ENCODE data around the gene NHS.

Gene NHS

GRCh38 chrX:17635231-17635630, 260.2 kb downstream of the NHS start:
- H3K9me3 ChIP-seq (ENCODE audit: control insufficient read depth in 2 of 2, low read length in 2 of 2): no peaks in the 10 kb centered on the region
- H3K27me3 ChIP-seq (ENCODE audit: control insufficient read depth in 2 of 2, insufficient read depth in 2 of 2, low read length in 2 of 2): no peaks in the 10 kb centered on the region
- no peak overlapping the region for H3K9ac ChIP-seq (ENCODE audit: low read depth in 1 of 2, low read length in 2 of 2)
- no peaks in the 10 kb centered on the region for H3K36me3 ChIP-seq (ENCODE audit: control insufficient read depth in 2 of 2, insufficient read depth in 2 of 2, low read length in 2 of 2)
- no peak overlapping the region for H3K4me3 ChIP-seq (ENCODE audit: low read length in 2 of 2)
- no peak overlapping the region for H3K27ac ChIP-seq (ENCODE audit: low read depth in 2 of 2, low read length in 2 of 2)
- H3K4me1 ChIP-seq (ENCODE audit: control insufficient read depth in 2 of 2, insufficient read depth in 2 of 2, low read length in 2 of 2): no peaks in the 10 kb centered on the region

DNA sequence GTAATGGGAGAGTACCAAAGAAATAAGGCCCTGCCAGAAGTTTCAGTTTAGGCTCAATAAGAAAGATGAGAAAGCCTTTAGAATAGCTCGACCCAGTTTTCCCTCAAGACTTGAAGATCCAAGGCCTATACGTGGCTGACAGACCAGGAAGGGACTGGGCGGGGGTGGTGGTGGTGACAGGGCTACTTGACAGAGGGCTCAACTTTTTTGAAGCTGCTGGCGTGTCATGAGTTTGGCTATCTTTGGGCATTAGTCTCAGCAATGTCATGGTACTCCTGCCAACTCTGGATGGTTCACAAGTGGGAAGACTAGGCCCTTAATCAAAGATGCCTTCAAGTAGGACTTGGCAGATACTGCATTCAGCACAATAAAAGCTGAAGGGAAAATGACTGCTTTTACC, 262.2 kb downstream of the NHS start:
- Histone ChIP-seq H3K36me3 (ENCODE audit: control insufficient read depth in 2 of 2, insufficient read depth in 2 of 2, low read length in 2 of 2) (no peaks in the 10 kb centered on the region), H3K27ac (ENCODE audit: low read depth in 2 of 2, low read length in 2 of 2) (no peak overlapping the region), H3K4me1 (ENCODE audit: control insufficient read depth in 2 of 2, insufficient read depth in 2 of 2, low read length in 2 of 2) (no peaks in the 10 kb centered on the region), H3K9ac (ENCODE audit: low read depth in 1 of 2, low read length in 2 of 2) (no peak overlapping the region), H3K27me3 (ENCODE audit: control insufficient read depth in 2 of 2, insufficient read depth in 2 of 2, low read length in 2 of 2) (no peaks in the 10 kb centered on the region), H3K9me3 (ENCODE audit: control insufficient read depth in 2 of 2, low read length in 2 of 2) (no peaks in the 10 kb centered on the region), H3K4me3 (ENCODE audit: low read length in 2 of 2) (no peak overlapping the region)

DNA sequence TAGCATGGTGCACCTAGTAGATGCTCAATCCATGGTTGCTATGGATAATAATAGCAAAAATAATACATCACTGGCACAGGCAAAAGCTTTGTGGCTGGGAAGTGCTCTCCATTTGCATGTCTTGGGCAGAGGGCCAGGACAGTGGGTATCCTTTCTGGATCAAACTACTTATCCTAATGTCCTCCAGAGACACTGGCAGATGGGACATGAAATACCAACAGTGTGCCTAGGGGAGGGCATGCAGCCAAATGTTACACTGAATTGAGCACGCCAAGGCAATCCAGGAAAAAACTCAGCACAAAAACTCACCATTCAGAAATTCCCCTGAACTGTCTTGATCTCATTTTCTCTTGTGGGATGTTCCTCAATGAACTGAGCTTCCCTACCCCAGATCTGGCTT, 263.7 kb downstream of the NHS start:
- Histone ChIP-seq H3K36me3 (ENCODE audit: control insufficient read depth in 2 of 2, insufficient read depth in 2 of 2, low read length in 2 of 2) (no peaks in the 10 kb centered on the region), H3K4me1 (ENCODE audit: control insufficient read depth in 2 of 2, insufficient read depth in 2 of 2, low read length in 2 of 2) (no peaks in the 10 kb centered on the region), H3K9me3 (ENCODE audit: control insufficient read depth in 2 of 2, low read length in 2 of 2) (no peaks in the 10 kb centered on the region), H3K27ac (ENCODE audit: low read depth in 2 of 2, low read length in 2 of 2) (no peak overlapping the region), H3K4me3 (ENCODE audit: low read length in 2 of 2) (no peak overlapping the region), H3K9ac (ENCODE audit: low read depth in 1 of 2, low read length in 2 of 2) (no peak overlapping the region), H3K27me3 (ENCODE audit: control insufficient read depth in 2 of 2, insufficient read depth in 2 of 2, low read length in 2 of 2) (no peaks in the 10 kb centered on the region)

DNA sequence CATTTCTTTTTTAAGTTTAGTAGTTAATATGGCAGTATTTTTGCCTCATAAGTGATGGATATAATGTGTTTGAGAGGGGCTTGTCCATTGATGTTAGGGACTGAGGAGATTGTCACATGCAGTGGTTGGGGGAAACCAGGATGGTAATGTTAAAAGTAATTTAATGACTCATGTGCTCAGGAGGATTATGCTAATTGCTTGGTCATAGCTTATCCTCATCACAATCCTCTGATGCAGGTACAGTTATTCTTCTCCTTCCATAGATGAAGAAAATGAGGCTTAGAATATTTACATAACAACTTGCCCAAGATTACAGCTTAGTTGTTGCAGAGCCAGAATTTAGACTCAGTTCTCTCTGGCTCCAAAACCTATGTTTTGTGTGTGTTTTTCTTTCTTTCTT, 267.9 kb downstream of the NHS start:
- Histone ChIP-seq H3K36me3 (ENCODE audit: control insufficient read depth in 2 of 2, insufficient read depth in 2 of 2, low read length in 2 of 2) (no peaks in the 10 kb centered on the region), H3K27me3 (ENCODE audit: control insufficient read depth in 2 of 2, insufficient read depth in 2 of 2, low read length in 2 of 2) (no peaks in the 10 kb centered on the region), H3K9me3 (ENCODE audit: control insufficient read depth in 2 of 2, low read length in 2 of 2) (no peaks in the 10 kb centered on the region), H3K9ac (ENCODE audit: low read depth in 1 of 2, low read length in 2 of 2) (no peak overlapping the region), H3K4me1 (ENCODE audit: control insufficient read depth in 2 of 2, insufficient read depth in 2 of 2, low read length in 2 of 2) (no peaks in the 10 kb centered on the region), H3K27ac (ENCODE audit: low read depth in 2 of 2, low read length in 2 of 2) (no peak overlapping the region), H3K4me3 (ENCODE audit: low read length in 2 of 2) (no peak overlapping the region)

- no peaks in the 10 kb centered on the region for H3K9me3 ChIP-seq (ENCODE audit: control insufficient read depth in 2 of 2, low read length in 2 of 2)
- H3K36me3 ChIP-seq (ENCODE audit: control insufficient read depth in 2 of 2, insufficient read depth in 2 of 2, low read length in 2 of 2): no peaks in the 10 kb centered on the region
- H3K4me3 ChIP-seq (ENCODE audit: low read length in 2 of 2): no peak overlapping the region
- H3K27ac ChIP-seq (ENCODE audit: low read depth in 2 of 2, low read length in 2 of 2): no peak overlapping the region
- no peak overlapping the region for H3K9ac ChIP-seq (ENCODE audit: low read depth in 1 of 2, low read length in 2 of 2)
- H3K27me3 ChIP-seq (ENCODE audit: control insufficient read depth in 2 of 2, insufficient read depth in 2 of 2, low read length in 2 of 2): no peaks in the 10 kb centered on the region
- no peaks in the 10 kb centered on the region for H3K4me1 ChIP-seq (ENCODE audit: control insufficient read depth in 2 of 2, insufficient read depth in 2 of 2, low read length in 2 of 2)
Observed at GRCh38 chrX:17643528-17643927, 268.5 kb downstream of the NHS start.

GRCh38 chrX:17644001-17644400, 269.0 kb downstream of the NHS start:
- Histone ChIP-seq H3K4me1 (ENCODE audit: control insufficient read depth in 2 of 2, insufficient read depth in 2 of 2, low read length in 2 of 2) (no peaks in the 10 kb centered on the region), H3K4me3 (ENCODE audit: low read length in 2 of 2) (no peak overlapping the region), H3K9me3 (ENCODE audit: control insufficient read depth in 2 of 2, low read length in 2 of 2) (no peaks in the 10 kb centered on the region), H3K36me3 (ENCODE audit: control insufficient read depth in 2 of 2, insufficient read depth in 2 of 2, low read length in 2 of 2) (no peaks in the 10 kb centered on the region), H3K27me3 (ENCODE audit: control insufficient read depth in 2 of 2, insufficient read depth in 2 of 2, low read length in 2 of 2) (no peaks in the 10 kb centered on the region), H3K9ac (ENCODE audit: low read depth in 1 of 2, low read length in 2 of 2) (no peak overlapping the region), H3K27ac (ENCODE audit: low read depth in 2 of 2, low read length in 2 of 2) (no peak overlapping the region)

DNA sequence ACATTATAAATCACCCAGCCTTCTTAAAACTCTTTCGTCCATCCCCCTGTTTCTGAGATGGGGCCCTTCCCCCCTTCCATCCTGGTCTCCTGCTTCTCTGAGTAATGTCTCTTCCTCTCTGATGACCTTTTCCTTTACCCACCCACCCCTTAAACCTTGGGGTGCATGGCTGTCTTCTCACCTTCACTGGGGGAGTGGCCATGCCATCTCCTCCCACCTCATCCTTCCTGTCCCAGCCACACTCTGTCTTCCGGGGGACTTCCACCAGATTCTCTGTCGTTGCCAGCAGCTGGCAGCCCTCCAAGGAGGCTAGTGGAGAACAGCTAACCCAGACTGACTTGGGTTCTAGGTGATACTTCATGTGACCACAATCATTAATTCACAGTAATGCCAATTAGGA, 279.1 kb downstream of the NHS start:
- H3K27ac ChIP-seq (ENCODE audit: low read depth in 2 of 2, low read length in 2 of 2): no peak overlapping the region
- H3K9me3 ChIP-seq (ENCODE audit: control insufficient read depth in 2 of 2, low read length in 2 of 2): no peaks in the 10 kb centered on the region
- H3K27me3 ChIP-seq (ENCODE audit: control insufficient read depth in 2 of 2, insufficient read depth in 2 of 2, low read length in 2 of 2): peaks cover 0 to 2% of the 10 kb centered on the region in 2 donors
- H3K4me1 ChIP-seq (ENCODE audit: control insufficient read depth in 2 of 2, insufficient read depth in 2 of 2, low read length in 2 of 2): no peaks in the 10 kb centered on the region
- H3K36me3 ChIP-seq (ENCODE audit: control insufficient read depth in 2 of 2, insufficient read depth in 2 of 2, low read length in 2 of 2): no peaks in the 10 kb centered on the region
- no peak overlapping the region for H3K4me3 ChIP-seq (ENCODE audit: low read length in 2 of 2)
- H3K9ac ChIP-seq (ENCODE audit: low read depth in 1 of 2, low read length in 2 of 2): no peak overlapping the region

- peak overlapping the region in 1 of 2 donors; percentile 4 for H3K4me3 ChIP-seq (ENCODE audit: low read length in 2 of 2)
- H3K9ac ChIP-seq (ENCODE audit: low read depth in 1 of 2, low read length in 2 of 2): no peak overlapping the region
Observed at GRCh38 chrX:17655211-17656034, 280.4 kb downstream of the NHS start.

DNA sequence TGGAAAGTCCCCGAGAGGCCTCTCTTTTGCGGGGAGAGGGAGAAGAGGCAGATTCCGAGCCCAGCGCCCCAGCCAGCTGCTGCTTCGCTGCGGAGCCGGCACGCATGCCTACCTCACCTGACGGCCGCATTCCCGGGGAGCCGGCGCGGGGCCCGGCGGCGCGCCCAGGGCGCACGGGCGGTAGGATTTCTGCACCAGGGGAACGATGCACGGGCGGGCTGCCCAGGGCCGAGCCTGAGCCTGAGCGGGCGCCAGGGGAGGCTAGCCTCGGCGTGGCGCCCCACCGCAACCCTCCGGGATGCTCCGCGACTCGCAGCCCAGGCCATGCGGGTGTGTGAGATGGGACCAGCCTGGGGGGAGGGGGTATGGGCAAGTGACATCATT, 281.0 kb downstream of the NHS start:
- Histone ChIP-seq H3K27me3 (ENCODE audit: control insufficient read depth in 2 of 2, insufficient read depth in 2 of 2, low read length in 2 of 2) (peaks cover 0 to 2% of the 10 kb centered on the region in 2 donors), H3K4me3 (ENCODE audit: low read length in 2 of 2) (no peak overlapping the region), H3K36me3 (ENCODE audit: control insufficient read depth in 2 of 2, insufficient read depth in 2 of 2, low read length in 2 of 2) (no peaks in the 10 kb centered on the region), H3K9me3 (ENCODE audit: control insufficient read depth in 2 of 2, low read length in 2 of 2) (no peaks in the 10 kb centered on the region), H3K4me1 (ENCODE audit: control insufficient read depth in 2 of 2, insufficient read depth in 2 of 2, low read length in 2 of 2) (no peaks in the 10 kb centered on the region), H3K27ac (ENCODE audit: low read depth in 2 of 2, low read length in 2 of 2) (no peak overlapping the region), H3K9ac (ENCODE audit: low read depth in 1 of 2, low read length in 2 of 2) (no peak overlapping the region)

More at GRCh38 chrX:17655211-17656034, 280.4 kb downstream of the NHS start:
- Histone ChIP-seq H3K27ac (ENCODE audit: low read depth in 2 of 2, low read length in 2 of 2) (no peak overlapping the region), H3K9me3 (ENCODE audit: control insufficient read depth in 2 of 2, low read length in 2 of 2) (no peaks in the 10 kb centered on the region), H3K4me1 (ENCODE audit: control insufficient read depth in 2 of 2, insufficient read depth in 2 of 2, low read length in 2 of 2) (no peaks in the 10 kb centered on the region), H3K36me3 (ENCODE audit: control insufficient read depth in 2 of 2, insufficient read depth in 2 of 2, low read length in 2 of 2) (no peaks in the 10 kb centered on the region), H3K27me3 (ENCODE audit: control insufficient read depth in 2 of 2, insufficient read depth in 2 of 2, low read length in 2 of 2) (peaks cover 0 to 2% of the 10 kb centered on the region in 2 donors)

DNA sequence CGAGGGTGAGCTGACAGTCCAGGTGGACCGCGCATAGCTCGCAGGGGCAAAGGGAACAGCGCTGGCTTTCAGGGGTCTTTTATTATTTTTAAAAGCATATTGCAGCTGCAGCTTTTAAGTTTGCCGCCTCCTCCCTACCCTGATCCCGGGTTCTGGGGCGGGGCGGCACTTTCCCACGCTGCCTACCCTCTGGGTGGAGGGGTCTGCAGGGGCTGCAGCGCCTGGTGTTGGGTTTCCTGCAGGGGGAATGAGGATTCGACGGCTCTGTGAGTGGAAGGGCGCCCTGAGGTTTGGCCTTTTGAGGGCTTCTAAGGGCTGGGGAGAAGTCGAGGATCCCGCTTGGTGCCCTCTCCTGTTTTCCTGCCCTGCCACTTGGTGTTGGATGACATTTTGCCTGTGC, 281.6 kb downstream of the NHS start:
- H3K4me1 ChIP-seq (ENCODE audit: control insufficient read depth in 2 of 2, insufficient read depth in 2 of 2, low read length in 2 of 2): no peaks in the 10 kb centered on the region
- no peaks in the 10 kb centered on the region for H3K9me3 ChIP-seq (ENCODE audit: control insufficient read depth in 2 of 2, low read length in 2 of 2)
- peaks cover 0 to 2% of the 10 kb centered on the region in 2 donors for H3K27me3 ChIP-seq (ENCODE audit: control insufficient read depth in 2 of 2, insufficient read depth in 2 of 2, low read length in 2 of 2)
- no peak overlapping the region for H3K4me3 ChIP-seq (ENCODE audit: low read length in 2 of 2)
- H3K27ac ChIP-seq (ENCODE audit: low read depth in 2 of 2, low read length in 2 of 2): no peak overlapping the region
- H3K36me3 ChIP-seq (ENCODE audit: control insufficient read depth in 2 of 2, insufficient read depth in 2 of 2, low read length in 2 of 2): no peaks in the 10 kb centered on the region
- H3K9ac ChIP-seq (ENCODE audit: low read depth in 1 of 2, low read length in 2 of 2): no peak overlapping the region
